HEK293 (cell line): Measurements from ENCODE around the gene GTF3C4.

Experiments
- CTCF ChIA-PET: fragments of 350-600 bp; formaldehyde crosslinking; extraction: SDS; loops from one replicate; lab custom pipeline; 2021; ENCODE audit warnings: antibody characterized with exemption; lab: Yijun Ruan, JAX
- POLR2A ChIA-PET: fragments of 300-600 bp; formaldehyde crosslinking; extraction: SDS; loops from one replicate; lab custom pipeline; 2020; ENCODE audit warnings: antibody characterized with exemption, inconsistent platforms; lab: Yijun Ruan, JAX
- H3K27ac ChIP-seq: fragments of 200-500 bp; sonication (Bioruptor generic); 2 replicates; pipeline ENCODE4 v1.5.1; 2014; ENCODE audit warnings: low read depth, low read length, control low read depth, inconsistent platforms; ENCODE audit errors: extremely low read depth
- H3K36me3 ChIP-seq, 2 experiments: fragments of 200-500 bp in 1 of 2; sonication (Bioruptor generic) in 1 of 2; 1 replicate in 1 of 2; 2 replicates in 1 of 2; pipeline ENCODE4 v1.5.1; 2014 to 2017; ENCODE audit warnings: inconsistent platforms in 2 of 2, low read length in 2 of 2; ENCODE audit not compliant: control insufficient read depth in 2 of 2, insufficient read depth in 1 of 2
- H3K4me1 ChIP-seq: fragments of 200-500 bp; sonication (Bioruptor generic); 2 replicates; pipeline ENCODE4 v1.5.1; 2014; ENCODE audit warnings: mild to moderate bottlenecking, low read length, inconsistent platforms; ENCODE audit not compliant: control insufficient read depth, insufficient read depth
- H3K4me3 ChIP-seq: 2 replicates; pipeline ENCODE4 v1.5.1; 2011; ENCODE audit warnings: low read depth, mild to moderate bottlenecking, control low read depth, low read length, moderate library complexity
- H3K9me3 ChIP-seq: fragments of 200-500 bp; sonication (Bioruptor generic); 2 replicates; pipeline ENCODE4 v1.5.1; 2014; ENCODE audit warnings: low read depth, low read length, inconsistent platforms; ENCODE audit not compliant: control insufficient read depth, insufficient read depth
- GLIS1 ChIP-seq: fragments of 450-650 bp; formaldehyde crosslinking; IDR thresholded peaks from 2 replicates; pipeline ENCODE4 v1.5.1; 2016; ENCODE audit warnings: missing biosample characterization, missing genetic modification characterization
- HOXD13 ChIP-seq: sonication (generic); formaldehyde crosslinking; IDR thresholded peaks from 2 replicates; pipeline ENCODE4 v1.8.0; 2022; ENCODE audit warnings: missing genetic modification reagents, borderline replicate concordance
- OVOL3 ChIP-seq: fragments of 450-650 bp; formaldehyde crosslinking; IDR thresholded peaks from 2 replicates; pipeline ENCODE4 v1.5.1; 2016; ENCODE audit warnings: missing biosample characterization, missing genetic modification characterization
- ZNF146 ChIP-seq: fragments of 450-650 bp; formaldehyde crosslinking; IDR thresholded peaks from 2 replicates; pipeline ENCODE4 v1.5.1; 2016; ENCODE audit warnings: missing biosample characterization, missing genetic modification characterization
- ZNF175 ChIP-seq: fragments of 450-650 bp; formaldehyde crosslinking; IDR thresholded peaks from 2 replicates; pipeline ENCODE4 v1.5.1; 2016; ENCODE audit warnings: missing biosample characterization, missing genetic modification characterization
- ZNF529 ChIP-seq: fragments of 450-650 bp; formaldehyde crosslinking; IDR thresholded peaks from 2 replicates; pipeline ENCODE4 v1.5.1; 2017; ENCODE audit warnings: missing genetic modification characterization, missing biosample characterization; ENCODE audit not compliant: insufficient replicate concordance
- ZNF560 ChIP-seq: fragments of 450-650 bp; formaldehyde crosslinking; IDR thresholded peaks from 2 replicates; pipeline ENCODE4 v1.5.1; 2017; ENCODE audit warnings: missing biosample characterization, missing genetic modification characterization, borderline replicate concordance
- ZNF561 ChIP-seq: fragments of 450-650 bp; IDR thresholded peaks from 2 replicates; pipeline ENCODE4 v1.5.1; 2018; ENCODE audit warnings: missing biosample characterization, missing genetic modification characterization, borderline replicate concordance
- TF ChIP-seq, protein P1 (sequence below): fragments of 450-650 bp; formaldehyde crosslinking; optimal IDR thresholded peaks from 2 replicates; pipeline ENCODE3; 2016; ENCODE audit warnings: missing biosample characterization, mild to moderate bottlenecking, missing genetic modification characterization
- TF ChIP-seq, protein P2 (sequence below): fragments of 450-650 bp; formaldehyde crosslinking; IDR thresholded peaks from 2 replicates; pipeline ENCODE4 v1.5.1; 2017; ENCODE audit warnings: missing biosample characterization, missing genetic modification characterization
- TF ChIP-seq, protein P3 (sequence below): fragments of 450-650 bp; formaldehyde crosslinking; IDR thresholded peaks from 2 replicates; pipeline ENCODE4 v1.5.1; 2016; ENCODE audit warnings: missing biosample characterization, missing genetic modification characterization
- TF ChIP-seq, protein P4 (sequence below): fragments of 450-650 bp; formaldehyde crosslinking; IDR thresholded peaks from 2 replicates; pipeline ENCODE4 v1.5.1; 2016; ENCODE audit warnings: missing biosample characterization, missing genetic modification characterization
- TF ChIP-seq, protein P5 (sequence below): fragments of 450-650 bp; formaldehyde crosslinking; IDR thresholded peaks from 2 replicates; pipeline ENCODE4 v1.5.0; 2017; ENCODE audit warnings: missing biosample characterization, missing genetic modification characterization, borderline replicate concordance

The GTF3C4 gene

DNA sequence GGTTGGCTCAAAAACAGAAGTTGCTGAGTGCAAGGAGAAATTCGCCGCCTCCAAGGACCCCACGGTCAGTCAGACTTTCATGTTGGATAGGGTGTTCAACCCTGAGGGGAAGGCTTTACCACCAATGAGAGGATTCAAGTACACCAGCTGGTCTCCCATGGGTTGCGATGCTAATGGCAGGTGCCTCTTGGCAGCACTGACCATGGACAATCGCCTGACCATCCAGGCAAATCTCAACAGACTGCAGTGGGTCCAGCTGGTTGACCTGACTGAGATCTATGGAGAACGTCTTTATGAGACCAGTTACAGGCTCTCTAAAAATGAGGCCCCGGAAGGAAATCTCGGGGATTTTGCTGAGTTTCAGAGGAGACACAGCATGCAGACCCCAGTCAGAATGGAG, 7.7 kb downstream of the GTF3C4 start:
- Histone ChIP-seq H3K4me3 (no peak overlapping the region), H3K27ac (no peak overlapping the region), H3K9me3 (no peaks in the 10 kb centered on the region), H3K4me1 (peaks cover 3% of the 10 kb centered on the region; the same call in 1 of the 2 replicates), H3K36me3 (peaks cover 25 to 56% of the 10 kb centered on the region in 2 experiments)
- ChIA-PET POLR2A (no interaction called here), CTCF (no interaction called here)
- no peak for TF ChIP-seq ZNF560 (tag by site-specific recombination)
- no peak for TF ChIP-seq ZNF175
- TF ChIP-seq, protein P1, sequence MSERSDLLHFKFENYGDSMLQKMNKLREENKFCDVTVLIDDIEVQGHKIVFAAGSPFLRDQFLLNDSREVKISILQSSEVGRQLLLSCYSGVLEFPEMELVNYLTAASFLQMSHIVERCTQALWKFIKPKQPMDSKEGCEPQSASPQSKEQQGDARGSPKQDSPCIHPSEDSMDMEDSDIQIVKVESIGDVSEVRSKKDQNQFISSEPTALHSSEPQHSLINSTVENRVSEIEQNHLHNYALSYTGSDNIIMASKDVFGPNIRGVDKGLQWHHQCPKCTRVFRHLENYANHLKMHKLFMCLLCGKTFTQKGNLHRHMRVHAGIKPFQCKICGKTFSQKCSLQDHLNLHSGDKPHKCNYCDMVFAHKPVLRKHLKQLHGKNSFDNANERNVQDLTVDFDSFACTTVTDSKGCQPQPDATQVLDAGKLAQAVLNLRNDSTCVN (tag by site-specific recombination), result no peak
- TF ChIP-seq OVOL3, result no peak
- no peak for TF ChIP-seq ZNF146 (tag by site-specific recombination)
- TF ChIP-seq HOXD13, result no peak

DNA sequence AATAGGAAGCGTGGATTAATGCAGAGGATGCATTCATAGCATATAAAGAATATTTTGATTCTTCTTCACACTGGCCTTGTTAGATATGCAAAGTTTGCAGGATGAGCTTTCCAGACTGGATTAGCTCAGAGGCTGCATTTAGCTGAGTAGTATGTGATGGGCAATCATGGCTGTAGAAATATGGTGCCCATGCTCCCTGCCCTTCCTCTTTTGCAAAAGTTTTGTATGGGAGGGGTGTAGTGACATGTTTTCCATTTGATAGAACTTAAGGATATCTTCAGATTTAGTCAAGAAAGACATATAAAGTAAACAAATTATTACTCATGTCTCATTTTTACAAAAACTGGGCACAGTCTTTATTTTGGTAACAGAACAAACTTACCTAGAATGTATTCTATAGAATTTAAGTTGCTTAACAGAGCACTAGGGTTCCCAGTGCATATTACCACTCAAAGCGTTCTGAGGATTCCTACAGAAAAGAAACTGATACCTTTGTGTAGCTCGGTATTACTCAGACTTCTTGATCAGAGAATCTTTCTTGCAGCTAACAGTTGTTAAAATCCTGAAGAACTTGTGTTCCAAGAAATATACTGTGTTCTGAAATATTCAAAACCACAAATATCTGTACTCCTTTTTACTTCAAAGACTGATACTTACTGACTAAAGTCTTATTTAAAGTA, 9.8 kb downstream of the GTF3C4 start:
- TF ChIP-seq, protein P2, sequence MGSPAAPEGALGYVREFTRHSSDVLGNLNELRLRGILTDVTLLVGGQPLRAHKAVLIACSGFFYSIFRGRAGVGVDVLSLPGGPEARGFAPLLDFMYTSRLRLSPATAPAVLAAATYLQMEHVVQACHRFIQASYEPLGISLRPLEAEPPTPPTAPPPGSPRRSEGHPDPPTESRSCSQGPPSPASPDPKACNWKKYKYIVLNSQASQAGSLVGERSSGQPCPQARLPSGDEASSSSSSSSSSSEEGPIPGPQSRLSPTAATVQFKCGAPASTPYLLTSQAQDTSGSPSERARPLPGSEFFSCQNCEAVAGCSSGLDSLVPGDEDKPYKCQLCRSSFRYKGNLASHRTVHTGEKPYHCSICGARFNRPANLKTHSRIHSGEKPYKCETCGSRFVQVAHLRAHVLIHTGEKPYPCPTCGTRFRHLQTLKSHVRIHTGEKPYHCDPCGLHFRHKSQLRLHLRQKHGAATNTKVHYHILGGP (tag by site-specific recombination), result no peak
- no peak for TF ChIP-seq ZNF561 (tag by site-specific recombination)
- TF ChIP-seq GLIS1 (tag by site-specific recombination), result no peak
- TF ChIP-seq, protein P3, sequence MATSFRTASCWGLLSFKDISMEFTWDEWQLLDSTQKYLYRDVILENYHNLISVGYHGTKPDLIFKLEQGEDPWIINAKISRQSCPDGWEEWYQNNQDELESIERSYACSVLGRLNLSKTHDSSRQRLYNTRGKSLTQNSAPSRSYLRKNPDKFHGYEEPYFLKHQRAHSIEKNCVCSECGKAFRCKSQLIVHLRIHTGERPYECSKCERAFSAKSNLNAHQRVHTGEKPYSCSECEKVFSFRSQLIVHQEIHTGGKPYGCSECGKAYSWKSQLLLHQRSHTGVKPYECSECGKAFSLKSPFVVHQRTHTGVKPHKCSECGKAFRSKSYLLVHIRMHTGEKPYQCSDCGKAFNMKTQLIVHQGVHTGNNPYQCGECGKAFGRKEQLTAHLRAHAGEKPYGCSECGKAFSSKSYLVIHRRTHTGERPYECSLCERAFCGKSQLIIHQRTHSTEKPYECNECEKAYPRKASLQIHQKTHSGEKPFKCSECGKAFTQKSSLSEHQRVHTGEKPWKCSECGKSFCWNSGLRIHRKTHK (tag by site-specific recombination), result no peak
- no peak for TF ChIP-seq ZNF529 (tag by site-specific recombination)
- TF ChIP-seq, protein P4, sequence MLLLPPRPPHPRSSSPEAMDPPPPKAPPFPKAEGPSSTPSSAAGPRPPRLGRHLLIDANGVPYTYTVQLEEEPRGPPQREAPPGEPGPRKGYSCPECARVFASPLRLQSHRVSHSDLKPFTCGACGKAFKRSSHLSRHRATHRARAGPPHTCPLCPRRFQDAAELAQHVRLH (tag by site-specific recombination), result no peak
- TF ChIP-seq, protein P5, sequence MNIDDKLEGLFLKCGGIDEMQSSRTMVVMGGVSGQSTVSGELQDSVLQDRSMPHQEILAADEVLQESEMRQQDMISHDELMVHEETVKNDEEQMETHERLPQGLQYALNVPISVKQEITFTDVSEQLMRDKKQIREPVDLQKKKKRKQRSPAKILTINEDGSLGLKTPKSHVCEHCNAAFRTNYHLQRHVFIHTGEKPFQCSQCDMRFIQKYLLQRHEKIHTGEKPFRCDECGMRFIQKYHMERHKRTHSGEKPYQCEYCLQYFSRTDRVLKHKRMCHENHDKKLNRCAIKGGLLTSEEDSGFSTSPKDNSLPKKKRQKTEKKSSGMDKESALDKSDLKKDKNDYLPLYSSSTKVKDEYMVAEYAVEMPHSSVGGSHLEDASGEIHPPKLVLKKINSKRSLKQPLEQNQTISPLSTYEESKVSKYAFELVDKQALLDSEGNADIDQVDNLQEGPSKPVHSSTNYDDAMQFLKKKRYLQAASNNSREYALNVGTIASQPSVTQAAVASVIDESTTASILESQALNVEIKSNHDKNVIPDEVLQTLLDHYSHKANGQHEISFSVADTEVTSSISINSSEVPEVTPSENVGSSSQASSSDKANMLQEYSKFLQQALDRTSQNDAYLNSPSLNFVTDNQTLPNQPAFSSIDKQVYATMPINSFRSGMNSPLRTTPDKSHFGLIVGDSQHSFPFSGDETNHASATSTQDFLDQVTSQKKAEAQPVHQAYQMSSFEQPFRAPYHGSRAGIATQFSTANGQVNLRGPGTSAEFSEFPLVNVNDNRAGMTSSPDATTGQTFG (tag by site-specific recombination), result no peak
- H3K36me3 ChIP-seq, result peaks cover 29 to 73% of the 10 kb centered on the region in 2 experiments
- CTCF ChIA-PET, result interaction anchor here (0.5 to 0.6 kb wide), 3 partner anchors 11 to 453 kb away, joined by 3 to 4 read pairs (median 3); no protein-coding TSS in a partner anchor

More for the DNA sequence above, 9.8 kb downstream of the GTF3C4 start:
- Histone ChIP-seq H3K4me1 (peaks cover 3% of the 10 kb centered on the region; the same call in 1 of the 2 replicates), H3K27ac (no peak overlapping the region), H3K4me3 (no peak overlapping the region), H3K9me3 (no peaks in the 10 kb centered on the region)
- POLR2A ChIA-PET, result interaction anchor here (1.9 kb wide), 1 partner anchor 10 kb away, joined by 11 read pairs; the partner anchor contains the start of genes DDX31 and GTF3C4
